GM18498 (cell line): ENCODE data around the gene FYCO1.

ENCODE experiments used
- ATAC-seq: cut with Tn5 transposase; IDR thresholded peaks from one replicate; pipeline ENCODE4 v1.9.1; 2021; ENCODE audit warnings: mild to moderate bottlenecking, moderate library complexity; ENCODE audit not compliant: unreplicated experiment

The FYCO1 gene

GRCh38 chr3:45944830-45945620 is 50.6 kb downstream of the FYCO1 start:
- ATAC-seq: no peak

- no peak for ATAC-seq
Observed at GRCh38 chr3:45943207-45943846, 52.3 kb downstream of the FYCO1 start, which contains the start of gene CXCR6. Gene CXCR6 (plus strand): TSS chr3:45943464. CDS start chr3:45946482, 3,018 bp downstream.

DNA sequence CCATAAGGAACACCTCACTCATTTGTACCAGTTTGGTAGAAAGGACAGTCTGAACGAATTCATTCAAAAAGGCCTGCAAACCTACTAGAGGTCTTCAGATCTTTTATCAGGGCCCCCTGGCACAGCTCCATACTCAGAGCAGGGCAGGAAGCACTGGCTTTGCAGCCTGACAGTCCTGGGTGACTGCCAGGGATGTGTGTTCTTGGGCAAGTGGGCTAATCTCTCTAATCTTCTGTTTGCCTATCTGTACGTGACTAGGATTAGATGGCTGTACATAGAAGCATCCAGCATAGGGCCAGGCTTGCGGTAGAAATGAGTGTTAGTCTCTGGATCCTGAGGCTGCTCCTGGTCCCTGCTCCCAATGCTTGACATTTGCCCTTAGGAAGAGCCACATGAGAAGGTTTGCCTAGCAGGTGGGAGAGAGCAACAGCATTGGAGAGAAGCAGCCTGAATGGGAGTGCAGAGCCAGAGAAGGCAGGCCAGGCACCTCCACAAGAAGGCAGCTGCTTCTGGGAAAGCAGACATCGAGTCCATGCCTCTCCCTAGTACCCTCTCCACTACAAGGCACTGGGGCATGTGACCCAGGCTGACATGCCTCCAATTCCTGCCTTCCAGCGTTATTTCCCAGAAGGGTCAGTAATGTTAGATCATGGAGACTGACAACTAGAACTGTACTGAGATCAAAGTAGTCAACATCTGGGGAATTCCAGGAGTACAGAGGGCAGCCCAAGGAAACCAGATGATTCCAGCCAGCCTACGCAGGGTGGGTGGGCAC is 53.4 kb downstream of the FYCO1 start:
- no peak for ATAC-seq

DNA sequence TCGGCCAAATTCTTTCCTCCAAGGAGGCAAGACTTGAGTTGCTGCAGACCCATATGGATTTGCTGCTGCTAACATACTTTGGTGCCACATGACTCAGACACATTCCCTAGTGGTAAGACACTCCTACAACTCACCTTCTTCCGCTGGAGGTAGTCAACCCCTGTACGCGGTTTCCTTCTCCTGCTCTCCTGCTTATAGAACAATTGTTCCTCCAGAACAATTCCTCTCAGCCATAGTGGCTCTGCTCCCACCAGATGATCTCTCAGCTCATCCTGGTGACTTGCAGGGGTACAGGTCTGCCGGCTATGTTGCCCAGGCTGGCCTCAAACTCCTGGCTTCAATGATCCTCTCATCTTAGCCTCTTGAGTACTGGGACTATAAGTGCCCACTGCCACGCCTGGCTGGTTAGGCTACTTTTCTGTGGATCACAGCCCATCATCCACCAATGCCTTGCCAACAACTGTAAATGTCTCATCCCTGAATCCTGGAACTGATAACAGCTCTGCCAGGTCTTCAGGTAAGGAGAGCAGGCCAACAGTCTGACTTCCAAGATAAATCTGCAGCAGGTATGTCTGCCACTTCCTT is 54.8 kb downstream of the FYCO1 start:
- ATAC-seq: no peak

DNA sequence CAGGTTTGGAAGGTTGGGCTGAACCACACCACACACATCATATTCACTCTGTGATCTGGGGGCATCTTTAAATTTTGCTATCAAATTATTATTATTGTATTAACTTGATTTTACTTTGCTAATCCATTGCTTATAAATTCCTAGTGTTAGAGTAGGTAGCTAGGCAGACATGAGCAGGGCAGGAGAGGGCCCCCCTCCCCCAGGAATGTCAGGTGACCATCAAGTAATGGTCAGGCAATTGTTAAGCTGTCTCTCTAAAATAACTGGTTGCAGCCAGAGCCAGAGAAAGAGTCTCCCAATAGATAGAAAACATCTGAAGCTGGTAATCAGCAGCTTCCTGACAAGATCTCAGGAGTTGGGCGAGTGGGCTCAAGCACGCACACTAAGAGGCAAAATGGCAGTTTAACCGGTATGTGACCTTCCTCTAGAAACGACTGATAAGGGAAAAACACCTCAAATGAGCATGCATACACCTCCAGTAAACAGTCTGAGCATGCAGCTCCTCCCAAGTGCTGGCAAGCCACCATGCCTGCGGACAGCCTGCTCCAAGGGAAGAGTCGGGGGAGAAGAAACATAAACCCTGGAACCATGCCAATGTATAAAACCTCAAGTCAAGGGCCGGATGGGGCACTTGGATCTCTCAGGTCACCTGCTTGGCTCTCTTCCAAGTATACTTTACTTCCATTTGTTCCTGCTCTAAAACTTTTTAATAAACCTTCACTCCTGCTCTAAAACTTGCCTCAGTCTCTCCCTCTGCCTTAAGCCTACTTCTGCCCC is 55.4 kb downstream of the FYCO1 start:
- ATAC-seq: no peak

DNA sequence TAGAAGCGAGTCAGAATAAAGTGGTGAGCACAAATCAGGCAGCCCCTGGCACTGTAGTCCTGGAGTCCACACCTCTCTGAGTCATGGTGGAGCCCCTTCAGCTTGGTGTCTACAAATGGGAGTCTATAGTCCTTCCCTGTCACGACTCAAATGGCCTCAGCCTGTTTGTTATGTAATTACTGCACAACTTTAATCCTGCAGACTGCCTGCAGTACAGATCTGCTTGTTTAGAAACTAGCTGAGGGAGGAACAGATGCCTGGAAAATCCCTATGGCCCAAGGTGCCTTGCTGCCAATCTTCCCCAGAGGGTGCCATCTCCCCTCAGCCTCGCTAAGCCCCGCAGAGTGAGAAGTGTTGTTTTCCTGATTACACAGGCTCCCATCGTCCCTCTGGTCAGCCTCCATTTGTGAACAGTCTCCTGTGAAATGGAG is 56.3 kb downstream of the FYCO1 start:
- no peak for ATAC-seq

GRCh38 chr3:45938864-45939263 is 56.8 kb downstream of the FYCO1 start:
- ATAC-seq: no peak

GRCh38 chr3:45938043-45938435 is 57.6 kb downstream of the FYCO1 start:
- ATAC-seq: no peak

GRCh38 chr3:45937206-45938042 is 58.2 kb downstream of the FYCO1 start:
- no peak for ATAC-seq

GRCh38 chr3:45936261-45936660 is 59.4 kb downstream of the FYCO1 start:
- no peak for ATAC-seq

DNA sequence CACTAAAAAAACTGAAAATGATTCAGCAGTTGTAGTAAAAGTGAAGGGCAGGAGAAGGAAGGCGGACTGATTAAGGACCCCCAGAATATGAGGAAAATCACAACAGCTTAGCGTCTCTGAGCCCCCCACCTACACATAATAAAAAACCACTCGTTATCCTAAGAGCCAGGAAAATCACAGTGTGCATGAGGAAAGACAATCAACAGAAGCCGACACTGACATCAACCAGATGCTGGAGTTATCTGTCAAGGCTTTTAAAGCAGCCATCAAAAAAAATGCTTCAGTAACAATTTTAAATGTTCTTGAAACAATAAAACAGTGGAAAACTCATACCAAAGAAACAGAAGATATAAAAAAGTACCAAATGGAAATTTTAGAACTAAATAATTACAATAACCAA is 62.0 kb downstream of the FYCO1 start:
- ATAC-seq: no peak

DNA sequence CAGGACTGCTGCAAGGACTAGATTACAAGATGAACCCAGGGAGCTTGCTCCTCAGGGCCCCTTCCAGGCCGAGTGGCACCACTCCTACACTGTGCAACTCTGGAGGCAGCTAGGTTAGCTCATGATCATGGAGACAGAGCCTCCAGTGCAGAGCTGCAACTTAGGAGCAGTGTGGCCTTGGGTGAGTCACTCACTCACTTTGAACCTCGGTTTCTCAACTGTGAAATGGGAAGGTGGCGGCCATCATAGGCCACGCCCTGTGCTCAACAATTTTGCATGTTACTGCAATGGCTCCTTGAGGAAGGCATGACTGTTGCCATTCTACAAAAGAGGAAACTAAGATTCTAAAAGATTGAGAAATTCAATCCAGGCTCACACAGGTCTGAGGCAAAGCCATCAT is 63.5 kb downstream of the FYCO1 start:
- no peak for ATAC-seq

DNA sequence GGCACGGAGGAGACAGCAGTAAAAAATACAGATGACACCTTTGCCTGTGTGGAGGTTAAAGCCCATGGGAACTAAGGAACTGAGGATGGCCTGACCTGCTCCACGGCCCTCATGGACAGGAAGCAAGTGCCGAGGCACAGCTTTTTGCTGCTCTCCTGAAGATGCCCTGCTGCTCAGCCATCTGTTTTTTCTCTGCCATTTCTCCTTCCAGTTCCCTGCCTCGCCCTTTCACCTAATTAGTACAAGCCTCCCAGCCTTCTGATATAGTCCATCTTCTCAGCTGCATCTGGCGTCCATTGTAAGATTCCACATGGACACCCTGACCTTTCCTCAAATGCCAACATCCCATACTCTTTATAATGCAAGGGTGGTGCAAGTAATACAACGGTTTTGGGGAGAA is 64.1 kb downstream of the FYCO1 start:
- ATAC-seq: no peak

DNA sequence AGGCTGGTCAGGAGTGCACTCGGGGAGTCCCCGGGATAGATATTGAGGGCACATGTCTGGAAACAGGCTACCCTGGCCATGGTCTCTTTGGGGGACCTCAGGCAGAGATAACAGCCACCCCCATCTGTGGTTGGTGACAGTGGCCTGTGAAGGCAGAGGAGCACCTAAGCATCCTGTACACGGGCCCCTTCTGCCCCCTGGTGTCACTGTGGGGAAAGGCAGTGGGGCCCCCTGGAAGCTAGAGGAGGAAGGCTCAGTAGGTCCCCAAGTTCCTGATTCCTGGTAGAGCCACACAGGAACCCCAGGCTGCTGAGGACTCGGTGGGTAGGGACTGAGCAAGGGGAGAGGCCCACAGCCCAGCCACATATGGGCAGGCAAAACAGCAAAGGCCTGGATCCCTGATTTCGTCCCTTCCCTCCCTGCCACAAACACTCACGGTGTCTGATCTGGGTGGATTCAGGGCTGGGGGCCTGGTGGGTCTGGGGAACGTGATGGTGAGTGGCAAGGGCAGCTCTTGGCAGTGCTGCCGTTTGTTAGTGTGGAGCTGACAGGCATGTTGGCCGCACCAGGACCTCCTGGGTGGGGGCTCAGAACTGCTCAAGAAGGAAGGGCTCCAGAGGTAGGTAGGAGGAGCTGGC is 66.5 kb downstream of the FYCO1 start:
- no peak for ATAC-seq

DNA sequence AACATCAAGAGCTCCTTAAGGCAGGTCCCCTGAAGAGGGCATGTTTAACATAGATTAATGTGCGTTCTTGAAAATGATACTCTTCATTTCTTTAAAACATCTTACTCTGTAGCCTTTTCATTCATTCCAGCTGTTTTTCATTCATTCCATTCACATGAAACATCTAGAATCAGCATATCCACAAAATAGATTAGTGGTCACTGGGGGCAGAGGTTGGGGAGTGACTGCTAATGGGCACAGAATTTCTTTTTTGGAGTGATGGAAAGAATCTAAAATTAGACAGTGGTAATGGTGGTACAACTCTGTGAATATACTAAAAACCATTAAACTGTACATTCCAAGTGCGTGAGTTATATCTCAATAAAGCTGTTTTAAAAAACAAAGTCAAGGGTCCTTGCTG is 67.7 kb downstream of the FYCO1 start:
- ATAC-seq: no peak

GRCh38 chr3:45923755-45924154 is 71.9 kb downstream of the FYCO1 start:
- ATAC-seq: no peak

DNA sequence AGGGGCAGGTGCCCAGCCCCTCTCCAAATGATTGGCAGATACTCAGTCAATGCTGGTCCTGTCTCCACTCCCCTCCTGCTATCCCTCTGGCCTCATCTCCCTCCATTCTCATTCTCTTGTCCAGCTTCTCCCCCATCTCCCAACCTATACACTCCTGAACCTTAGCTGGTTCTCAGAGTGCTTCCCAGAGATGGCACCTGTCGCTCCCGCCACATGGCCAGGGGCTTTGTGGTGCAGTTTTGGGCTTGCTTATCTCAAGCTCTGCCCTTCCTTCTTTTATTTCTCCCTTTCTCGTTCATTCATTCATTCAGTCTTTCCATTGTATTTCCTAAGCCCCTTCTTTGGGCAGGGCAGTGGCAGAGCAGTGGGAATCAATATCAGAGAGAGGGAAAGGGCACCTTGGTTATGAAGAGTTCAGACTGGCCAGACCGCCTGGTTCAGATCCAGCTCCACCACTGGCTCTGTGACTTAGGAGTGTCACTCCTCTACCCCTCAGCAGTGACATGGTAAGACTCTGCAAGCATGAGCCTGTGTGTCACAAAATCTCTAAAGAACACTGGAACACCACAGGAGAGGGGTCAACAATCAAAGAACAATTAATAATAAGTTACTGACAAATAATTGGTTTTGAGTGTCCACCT is 72.6 kb downstream of the FYCO1 start:
- no peak for ATAC-seq

DNA sequence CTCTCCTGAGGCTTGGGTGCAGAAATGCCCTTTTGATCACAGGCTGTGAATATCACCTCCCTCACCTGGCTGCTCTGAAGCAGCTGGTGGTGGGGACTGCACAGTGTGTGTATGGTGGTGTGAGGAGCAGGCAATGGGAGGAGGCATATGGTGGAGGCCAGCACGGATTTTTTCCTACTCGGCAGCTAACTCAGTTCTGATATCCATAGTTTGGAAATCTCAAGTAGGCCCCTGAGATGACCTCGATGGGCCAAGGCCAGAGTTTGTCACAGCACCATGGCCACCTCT is 73.6 kb downstream of the FYCO1 start:
- no peak for ATAC-seq
